ENCODE data around the gene PRKCH.

The PRKCH gene

DNA sequence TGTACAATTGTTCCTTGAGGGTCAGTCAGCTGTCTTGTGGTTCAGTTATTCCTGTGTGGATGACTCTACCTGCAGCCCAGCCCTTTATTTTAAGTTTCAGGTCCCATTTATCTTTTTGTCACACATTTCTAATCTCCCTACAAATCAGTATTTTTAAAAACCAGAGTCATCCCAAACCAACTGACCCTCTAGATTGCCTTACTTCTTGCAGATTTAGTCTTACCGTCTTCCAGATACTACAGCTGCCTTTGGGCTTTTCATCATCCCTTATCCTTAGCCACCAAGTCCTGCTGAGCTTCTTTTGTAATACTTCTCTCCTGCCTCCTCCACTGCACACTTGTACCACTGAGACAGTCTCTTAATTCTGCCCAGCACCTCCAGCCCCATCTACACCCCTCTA, 54.9 kb downstream of the PRKCH start:
- TF ChIP-seq OVOL3 (tag by site-specific recombination; IDR thresholded peaks at IDR 0.05) (no peak), ZNF140 (tag by site-specific recombination; IDR thresholded peaks at IDR 0.05) (no peak)
- TF ChIP-seq, protein P1, sequence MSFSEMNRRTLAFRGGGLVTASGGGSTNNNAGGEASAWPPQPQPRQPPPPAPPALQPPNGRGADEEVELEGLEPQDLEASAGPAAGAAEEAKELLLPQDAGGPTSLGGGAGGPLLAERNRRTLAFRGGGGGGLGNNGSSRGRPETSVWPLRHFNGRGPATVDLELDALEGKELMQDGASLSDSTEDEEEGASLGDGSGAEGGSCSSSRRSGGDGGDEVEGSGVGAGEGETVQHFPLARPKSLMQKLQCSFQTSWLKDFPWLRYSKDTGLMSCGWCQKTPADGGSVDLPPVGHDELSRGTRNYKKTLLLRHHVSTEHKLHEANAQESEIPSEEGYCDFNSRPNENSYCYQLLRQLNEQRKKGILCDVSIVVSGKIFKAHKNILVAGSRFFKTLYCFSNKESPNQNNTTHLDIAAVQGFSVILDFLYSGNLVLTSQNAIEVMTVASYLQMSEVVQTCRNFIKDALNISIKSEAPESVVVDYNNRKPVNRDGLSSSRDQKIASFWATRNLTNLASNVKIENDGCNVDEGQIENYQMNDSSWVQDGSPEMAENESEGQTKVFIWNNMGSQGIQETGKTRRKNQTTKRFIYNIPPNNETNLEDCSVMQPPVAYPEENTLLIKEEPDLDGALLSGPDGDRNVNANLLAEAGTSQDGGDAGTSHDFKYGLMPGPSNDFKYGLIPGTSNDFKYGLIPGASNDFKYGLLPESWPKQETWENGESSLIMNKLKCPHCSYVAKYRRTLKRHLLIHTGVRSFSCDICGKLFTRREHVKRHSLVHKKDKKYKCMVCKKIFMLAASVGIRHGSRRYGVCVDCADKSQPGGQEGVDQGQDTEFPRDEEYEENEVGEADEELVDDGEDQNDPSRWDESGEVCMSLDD (tag by site-specific recombination; IDR thresholded peaks at IDR 0.05): no peak
- Histone ChIP-seq H3K36me3 (ENCODE audit: control insufficient read depth in 2 of 2, insufficient read depth in 1 of 2, low read length in 2 of 2) (no peaks in the 10 kb centered on the region), H3K9me3 (ENCODE audit: control insufficient read depth, insufficient read depth, low read depth, low read length) (no peaks in the 10 kb centered on the region), H3K4me1 (ENCODE audit: control insufficient read depth, insufficient read depth, low read length) (no peaks in the 10 kb centered on the region), H3K4me3 (ENCODE audit: low read depth, low read length) (no peak overlapping the region), H3K27ac (ENCODE audit: extremely low read depth, low read depth, low read length) (no peak overlapping the region)
- CTCF ChIA-PET: interaction anchor here (0.5 to 0.7 kb wide), 2 partner anchors 96 to 118 kb away, joined by 3 read pairs; no protein-coding TSS in a partner anchor
- POLR2A ChIA-PET: no interaction called here

DNA sequence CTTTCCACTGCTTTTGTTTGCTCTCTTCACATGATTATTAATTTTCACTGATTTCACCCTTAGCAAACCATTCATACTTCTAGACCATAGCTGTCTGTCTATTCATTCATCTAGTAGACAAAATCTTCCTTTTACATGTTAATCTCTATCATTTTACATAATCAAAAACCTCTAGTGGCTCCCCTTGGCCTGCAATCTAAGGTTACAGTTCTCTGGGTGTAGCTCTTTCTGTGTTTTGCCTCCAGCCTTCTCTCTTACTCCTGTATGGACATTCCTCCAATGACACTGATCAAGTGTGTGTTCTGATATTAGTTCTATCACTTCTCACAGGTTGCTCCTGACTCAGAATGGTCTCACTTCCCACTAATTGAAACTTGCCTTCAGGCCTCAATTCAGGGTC, 56.4 kb downstream of the PRKCH start:
- Histone ChIP-seq H3K9me3 (ENCODE audit: control insufficient read depth, insufficient read depth, low read depth, low read length) (no peaks in the 10 kb centered on the region), H3K36me3 (ENCODE audit: control insufficient read depth in 2 of 2, insufficient read depth in 1 of 2, low read length in 2 of 2) (no peaks in the 10 kb centered on the region), H3K4me3 (ENCODE audit: low read depth, low read length) (no peak overlapping the region), H3K27ac (ENCODE audit: extremely low read depth, low read depth, low read length) (no peak overlapping the region), H3K4me1 (ENCODE audit: control insufficient read depth, insufficient read depth, low read length) (no peaks in the 10 kb centered on the region)
- CTCF ChIA-PET: no interaction called here
- TF ChIP-seq ZNF366 (tag by site-specific recombination; conservative IDR thresholded peaks at IDR 0.05) (no peak), ZNF223 (tag by site-specific recombination; IDR thresholded peaks at IDR 0.05) (no peak), ZNF704 (tag by site-specific recombination; IDR thresholded peaks at IDR 0.05) (no peak), SP3 (tag by site-specific recombination; IDR thresholded peaks at IDR 0.05) (no peak), BCL11A (tag by site-specific recombination; IDR thresholded peaks at IDR 0.05; ENCODE audit: low read depth) (no peak)
- TF ChIP-seq, protein P2, sequence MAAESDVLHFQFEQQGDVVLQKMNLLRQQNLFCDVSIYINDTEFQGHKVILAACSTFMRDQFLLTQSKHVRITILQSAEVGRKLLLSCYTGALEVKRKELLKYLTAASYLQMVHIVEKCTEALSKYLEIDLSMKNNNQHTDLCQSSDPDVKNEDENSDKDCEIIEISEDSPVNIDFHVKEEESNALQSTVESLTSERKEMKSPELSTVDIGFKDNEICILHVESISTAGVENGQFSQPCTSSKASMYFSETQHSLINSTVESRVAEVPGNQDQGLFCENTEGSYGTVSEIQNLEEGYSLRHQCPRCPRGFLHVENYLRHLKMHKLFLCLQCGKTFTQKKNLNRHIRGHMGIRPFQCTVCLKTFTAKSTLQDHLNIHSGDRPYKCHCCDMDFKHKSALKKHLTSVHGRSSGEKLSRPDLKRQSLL (tag by site-specific recombination; IDR thresholded peaks at IDR 0.05): no peak
- POLR2A ChIA-PET: no interaction called here

DNA sequence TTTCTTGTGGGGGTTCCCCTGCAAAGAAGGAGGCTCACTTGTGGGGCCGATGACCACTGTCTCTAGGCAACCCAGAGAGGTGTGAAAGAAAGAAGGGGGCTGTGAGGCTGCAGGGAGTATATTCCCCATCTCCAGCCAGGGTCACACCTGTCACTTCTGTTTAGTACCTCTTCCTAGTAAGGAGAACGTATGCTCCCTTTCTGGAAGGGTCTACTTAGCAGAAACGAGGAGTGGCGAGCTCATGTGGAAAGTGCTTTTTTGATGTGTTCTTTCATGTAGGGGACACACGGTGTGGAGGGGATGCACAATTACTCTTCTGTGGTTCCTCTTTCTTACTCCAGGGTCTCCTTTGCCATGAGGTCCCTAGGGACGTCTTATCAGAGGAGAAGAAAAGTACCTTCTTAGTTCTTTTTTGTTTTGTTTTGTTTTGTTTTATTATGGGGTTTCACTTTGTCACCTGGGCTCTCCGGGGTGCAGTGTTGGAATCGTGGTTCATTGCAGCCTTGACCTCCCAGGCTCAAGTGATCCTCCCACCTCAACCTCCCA, 58.3 kb downstream of the PRKCH start:
- Histone ChIP-seq H3K4me3 (ENCODE audit: low read depth, low read length) (no peak overlapping the region), H3K4me1 (ENCODE audit: control insufficient read depth, insufficient read depth, low read length) (no peaks in the 10 kb centered on the region; the same call in 1 of the 2 replicates), H3K27ac (ENCODE audit: extremely low read depth, low read depth, low read length) (no peak overlapping the region), H3K9me3 (ENCODE audit: control insufficient read depth, insufficient read depth, low read depth, low read length) (no peaks in the 10 kb centered on the region), H3K36me3 (ENCODE audit: control insufficient read depth in 2 of 2, insufficient read depth in 1 of 2, low read length in 2 of 2) (no peaks in the 10 kb centered on the region)
- ChIA-PET CTCF (interaction anchor here (0.5 kb wide), 1 partner anchor 71 kb away, joined by 3 read pairs; no protein-coding TSS in a partner anchor), POLR2A (no interaction called here)
- TF ChIP-seq ZNF18 (tag by site-specific recombination; IDR thresholded peaks at IDR 0.05): no peak
- no peak for TF ChIP-seq ZIC2 (tag by site-specific recombination; IDR thresholded peaks at IDR 0.05)
- TF ChIP-seq PBX3 (CRISPR knock-in tag; IDR thresholded peaks at IDR 0.05): no peak
- no peak for TF ChIP-seq ZSCAN30 (tag by site-specific recombination; IDR thresholded peaks at IDR 0.05)
- TF ChIP-seq ZNF660 (tag by site-specific recombination; IDR thresholded peaks at IDR 0.05): no peak
